HepG2 (cell line): ENCODE results near the gene NFKBIL1. TPM values are rescaled to one million over a fixed set of nuclear protein-coding genes. Genes with fewer than 3 reads are reported as not detected.

Source experiments
- ATF3 ChIP-seq: sonication (generic); formaldehyde crosslinking; IDR thresholded peaks from 2 replicates; pipeline ENCODE4 v1.4.0; 2020; ENCODE audit warnings: missing genetic modification reagents
- ELF4 ChIP-seq: sonication (generic); formaldehyde crosslinking; IDR thresholded peaks from 2 replicates; pipeline ENCODE4 v1.5.0; 2020; ENCODE audit warnings: missing genetic modification reagents, mild to moderate bottlenecking, moderate library complexity, borderline replicate concordance
- ETV5 ChIP-seq: IDR thresholded peaks from 2 replicates; pipeline ENCODE4 v1.6.1; 2018; ENCODE audit warnings: missing biosample characterization, missing genetic modification reagents, inconsistent platforms, borderline replicate concordance
- GABPA ChIP-seq, 2 experiments: IDR thresholded peaks; 2 replicates each; pipeline ENCODE4 v1.6.1; 2011 to 2016; ENCODE audit warnings: low read depth in 2 of 2, low read length in 1 of 2, missing biosample characterization in 1 of 2, missing genetic modification characterization in 1 of 2
- HIC2 ChIP-seq: sonication (generic); formaldehyde crosslinking; IDR thresholded peaks from 2 replicates; pipeline ENCODE4 v1.9.0; 2022; ENCODE audit warnings: low read depth, missing genetic modification reagents
- HIVEP1 ChIP-seq: sonication (generic); formaldehyde crosslinking; IDR thresholded peaks from 2 replicates; pipeline ENCODE4 v1.4.0; 2020; ENCODE audit warnings: mild to moderate bottlenecking, missing genetic modification reagents
- SPEN ChIP-seq: sonication (generic); formaldehyde crosslinking; IDR thresholded peaks from 2 replicates; pipeline ENCODE4 v1.5.1; 2020; ENCODE audit warnings: low read depth, mild to moderate bottlenecking, missing genetic modification reagents
- ZBTB2 ChIP-seq: sonication (generic); formaldehyde crosslinking; IDR thresholded peaks from 2 replicates; pipeline ENCODE4 v1.8.0; 2022; ENCODE audit warnings: low read depth, missing genetic modification reagents
- ZNF10 ChIP-seq: sonication (generic); formaldehyde crosslinking; IDR thresholded peaks from 2 replicates; pipeline ENCODE4 v1.4.0; 2020; ENCODE audit warnings: mild to moderate bottlenecking, low read depth, missing genetic modification reagents, borderline replicate concordance
- ZNF713 ChIP-seq: sonication (generic); formaldehyde crosslinking; IDR thresholded peaks from 2 replicates; pipeline ENCODE4 v1.4.0; 2020; ENCODE audit warnings: mild to moderate bottlenecking, missing genetic modification reagents
- polyA plus RNA-seq, 8 experiments: library from polyadenylated mRNA; depleted of rRNA in 3 of 8; stranded (reverse) in 7 of 8; unstranded in 1 of 8; fragments of >200 nt; fragmentation: Illumina TruSeq in 4 of 8; extraction: Trizol in 4 of 8; gene quantifications; 2 replicates each; pipeline versions ENCODE4 v1.2.1 to v1.2.3, GENCODE V29; 2011 to 2016; ENCODE audit warnings: low read depth in 4 of 8, missing spikeins in 1 of 8, mixed read lengths in 1 of 8; ENCODE audit not compliant: insufficient read depth in 1 of 8
- total RNA-seq, 5 experiments: library from RNA; depleted of rRNA; stranded (reverse); fragments of >200 nt; fragmentation: Illumina TruSeq; extraction: Trizol; gene quantifications; 2 replicates each; pipeline ENCODE4 v1.2.3, GENCODE V29; 2016; ENCODE audit warnings: low read depth in 1 of 5
- TF ChIP-seq, protein P1 (sequence below), 2 experiments: sonication (generic) in 1 of 2; formaldehyde crosslinking in 1 of 2; IDR thresholded peaks; 2 replicates each; pipeline versions ENCODE4 v1.6.1 to v1.9.0; 2014 to 2022; ENCODE audit warnings: antibody characterized with exemption in 1 of 2, borderline replicate concordance in 1 of 2, inconsistent platforms in 1 of 2, low read depth in 1 of 2, missing genetic modification reagents in 1 of 2
- TF ChIP-seq, protein P2 (sequence below): sonication (generic); formaldehyde crosslinking; IDR thresholded peaks from 2 replicates; pipeline ENCODE4 v1.5.0; 2020; ENCODE audit warnings: mild to moderate bottlenecking, missing genetic modification reagents
- TF ChIP-seq, protein P3 (sequence below): sonication (generic); formaldehyde crosslinking; IDR thresholded peaks from 2 replicates; pipeline ENCODE4 v1.4.0; 2020; ENCODE audit warnings: missing genetic modification reagents

The NFKBIL1 gene
- total and polyA plus RNA-seq, 2 of the 13 experiments (the other 11 are each of a cell fraction or from before 2014, with no cell fraction given): 9.7 to 19.5 TPM

DNA sequence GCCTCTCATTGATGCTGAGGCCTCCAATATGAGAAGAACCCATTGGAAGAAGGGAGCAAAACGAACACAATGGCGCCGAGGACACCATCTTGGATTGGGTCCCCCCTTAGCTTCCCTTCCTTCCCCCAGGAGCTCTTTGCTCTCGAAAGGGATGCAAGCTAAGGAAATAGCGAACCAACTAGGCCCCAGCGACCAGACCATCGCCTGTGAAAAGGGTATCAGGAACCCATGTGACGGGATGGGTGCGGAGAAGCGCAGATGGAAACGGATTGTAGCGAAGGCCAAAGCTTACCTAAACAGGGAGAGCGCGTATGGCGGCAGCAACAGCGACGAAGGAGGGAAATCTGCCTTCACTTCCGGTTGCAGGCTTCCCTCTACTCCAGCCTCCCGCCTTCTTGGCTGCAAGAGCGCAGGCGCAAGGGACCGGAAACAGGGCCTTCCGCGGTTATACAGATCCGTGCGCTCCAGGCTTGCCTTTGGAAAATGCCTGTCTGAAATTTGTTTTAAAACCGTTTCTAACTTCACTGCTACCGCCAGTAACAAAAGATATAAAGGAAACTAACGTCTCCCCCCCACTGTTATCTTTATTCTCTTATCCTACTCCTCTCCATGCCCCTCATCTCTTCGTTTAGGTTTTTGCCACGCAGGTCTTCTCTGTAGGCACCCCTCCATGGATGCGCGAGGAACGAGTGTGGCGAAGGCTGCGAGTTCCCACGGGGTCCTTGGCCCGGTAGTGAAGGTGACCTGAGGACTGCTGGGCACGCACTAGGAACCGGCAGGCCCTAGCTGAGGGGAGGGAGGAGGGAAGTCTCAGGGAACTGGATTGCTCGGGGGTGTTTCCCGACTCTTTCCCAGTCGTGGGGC, 5.5 kb upstream of the NFKBIL1 start, which contains the start of gene DDX39B (continued):
- TF ChIP-seq, protein P1, sequence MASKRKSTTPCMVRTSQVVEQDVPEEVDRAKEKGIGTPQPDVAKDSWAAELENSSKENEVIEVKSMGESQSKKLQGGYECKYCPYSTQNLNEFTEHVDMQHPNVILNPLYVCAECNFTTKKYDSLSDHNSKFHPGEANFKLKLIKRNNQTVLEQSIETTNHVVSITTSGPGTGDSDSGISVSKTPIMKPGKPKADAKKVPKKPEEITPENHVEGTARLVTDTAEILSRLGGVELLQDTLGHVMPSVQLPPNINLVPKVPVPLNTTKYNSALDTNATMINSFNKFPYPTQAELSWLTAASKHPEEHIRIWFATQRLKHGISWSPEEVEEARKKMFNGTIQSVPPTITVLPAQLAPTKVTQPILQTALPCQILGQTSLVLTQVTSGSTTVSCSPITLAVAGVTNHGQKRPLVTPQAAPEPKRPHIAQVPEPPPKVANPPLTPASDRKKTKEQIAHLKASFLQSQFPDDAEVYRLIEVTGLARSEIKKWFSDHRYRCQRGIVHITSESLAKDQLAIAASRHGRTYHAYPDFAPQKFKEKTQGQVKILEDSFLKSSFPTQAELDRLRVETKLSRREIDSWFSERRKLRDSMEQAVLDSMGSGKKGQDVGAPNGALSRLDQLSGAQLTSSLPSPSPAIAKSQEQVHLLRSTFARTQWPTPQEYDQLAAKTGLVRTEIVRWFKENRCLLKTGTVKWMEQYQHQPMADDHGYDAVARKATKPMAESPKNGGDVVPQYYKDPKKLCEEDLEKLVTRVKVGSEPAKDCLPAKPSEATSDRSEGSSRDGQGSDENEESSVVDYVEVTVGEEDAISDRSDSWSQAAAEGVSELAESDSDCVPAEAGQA (IDR thresholded peaks at IDR 0.05; ENCODE audit: low read depth): peak; percentile 85
- TF ChIP-seq, protein P1 (CRISPR knock-in tag; IDR thresholded peaks at IDR 0.05; ENCODE audit: borderline replicate concordance): peak; percentile 96; the same call in 1 of the 2 replicates
- peak; percentile 98 for TF ChIP-seq ELF4 (CRISPR knock-in tag)
- TF ChIP-seq HIC2: peak; percentile 51; the same call in 1 of the 2 replicates
- TF ChIP-seq HIVEP1 (CRISPR knock-in tag): peak; percentile 80
- TF ChIP-seq, protein P2, sequence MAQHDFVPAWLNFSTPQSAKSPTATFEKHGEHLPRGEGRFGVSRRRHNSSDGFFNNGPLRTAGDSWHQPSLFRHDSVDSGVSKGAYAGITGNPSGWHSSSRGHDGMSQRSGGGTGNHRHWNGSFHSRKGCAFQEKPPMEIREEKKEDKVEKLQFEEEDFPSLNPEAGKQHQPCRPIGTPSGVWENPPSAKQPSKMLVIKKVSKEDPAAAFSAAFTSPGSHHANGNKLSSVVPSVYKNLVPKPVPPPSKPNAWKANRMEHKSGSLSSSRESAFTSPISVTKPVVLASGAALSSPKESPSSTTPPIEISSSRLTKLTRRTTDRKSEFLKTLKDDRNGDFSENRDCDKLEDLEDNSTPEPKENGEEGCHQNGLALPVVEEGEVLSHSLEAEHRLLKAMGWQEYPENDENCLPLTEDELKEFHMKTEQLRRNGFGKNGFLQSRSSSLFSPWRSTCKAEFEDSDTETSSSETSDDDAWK (CRISPR knock-in tag): no peak
- TF ChIP-seq SPEN: peak; percentile 100
- TF ChIP-seq ATF3: no peak
- TF ChIP-seq, protein P3, sequence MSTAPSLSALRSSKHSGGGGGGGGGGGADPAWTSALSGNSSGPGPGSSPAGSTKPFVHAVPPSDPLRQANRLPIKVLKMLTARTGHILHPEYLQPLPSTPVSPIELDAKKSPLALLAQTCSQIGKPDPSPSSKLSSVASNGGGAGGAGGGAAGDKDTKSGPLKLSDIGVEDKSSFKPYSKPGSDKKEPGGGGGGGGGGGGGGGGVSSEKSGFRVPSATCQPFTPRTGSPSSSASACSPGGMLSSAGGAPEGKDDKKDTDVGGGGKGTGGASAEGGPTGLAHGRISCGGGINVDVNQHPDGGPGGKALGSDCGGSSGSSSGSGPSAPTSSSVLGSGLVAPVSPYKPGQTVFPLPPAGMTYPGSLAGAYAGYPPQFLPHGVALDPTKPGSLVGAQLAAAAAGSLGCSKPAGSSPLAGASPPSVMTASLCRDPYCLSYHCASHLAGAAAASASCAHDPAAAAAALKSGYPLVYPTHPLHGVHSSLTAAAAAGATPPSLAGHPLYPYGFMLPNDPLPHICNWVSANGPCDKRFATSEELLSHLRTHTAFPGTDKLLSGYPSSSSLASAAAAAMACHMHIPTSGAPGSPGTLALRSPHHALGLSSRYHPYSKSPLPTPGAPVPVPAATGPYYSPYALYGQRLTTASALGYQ (CRISPR knock-in tag): peak; percentile 86
- TF ChIP-seq ZNF10: no peak
- TF ChIP-seq ZNF713 (CRISPR knock-in tag): peak; percentile 97; the same call in 1 of the 2 replicates
- TF ChIP-seq ETV5 (CRISPR knock-in tag): peak; percentile 94
- TF ChIP-seq ZBTB2: peak; percentile 36; the same call in 1 of the 2 replicates
- TF ChIP-seq GABPA (IDR thresholded peaks at IDR 0.05; ENCODE audit: low read depth, low read length): peak; percentile 82
- peak; percentile 97 for TF ChIP-seq GABPA (CRISPR knock-in tag; IDR thresholded peaks at IDR 0.05; ENCODE audit: low read depth)
